HG02798 (cell line): Measurements from ENCODE around the gene IQGAP2.
"Not testable (repeated sequence)": the region's sequence is repeated elsewhere in the genome, so short reads cannot be mapped to it uniquely, and the experiment has no call there.

Experiments
- ATAC-seq: cut with Tn5 transposase; IDR thresholded peaks from one replicate; pipeline ENCODE4 v1.9.1; 2021; ENCODE audit warnings: mild to moderate bottlenecking; ENCODE audit not compliant: unreplicated experiment, poor library complexity

The IQGAP2 gene

GRCh38 chr5:76402886-76403765 is at the start of gene IQGAP2:
Gene IQGAP2 (plus strand): TSS chr5:76403285. CDS start chr5:76403546, 261 bp downstream.
- ATAC-seq, result peak; percentile 76

GRCh38 chr5:76356887-76357286 is 46.2 kb upstream of the IQGAP2 start:
- no peak for ATAC-seq

- ATAC-seq, result no peak
Measured at GRCh38 chr5:76363352-76364225, 39.5 kb upstream of the IQGAP2 start.

GRCh38 chr5:76364226-76364589 is 38.9 kb upstream of the IQGAP2 start:
- ATAC-seq, result no peak

DNA sequence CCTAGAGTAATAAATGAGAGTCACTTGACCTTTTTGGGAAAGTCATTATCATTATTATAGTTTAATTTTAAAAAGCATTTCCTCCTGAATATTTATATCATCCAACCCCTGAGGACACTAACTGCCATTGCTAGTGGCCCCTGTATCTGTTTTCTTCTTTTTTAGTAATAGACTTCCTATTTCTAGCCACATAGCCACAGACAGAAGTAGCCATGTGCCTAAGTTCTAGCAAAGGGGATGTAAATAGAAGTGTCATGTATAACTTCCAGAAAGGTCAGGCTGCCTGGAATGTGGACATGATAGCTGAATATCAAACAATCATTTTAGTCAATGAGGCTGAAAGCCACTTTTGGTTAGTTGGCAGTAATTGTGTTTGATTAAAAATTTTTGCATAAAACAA is 37.5 kb upstream of the IQGAP2 start:
- no peak for ATAC-seq

DNA sequence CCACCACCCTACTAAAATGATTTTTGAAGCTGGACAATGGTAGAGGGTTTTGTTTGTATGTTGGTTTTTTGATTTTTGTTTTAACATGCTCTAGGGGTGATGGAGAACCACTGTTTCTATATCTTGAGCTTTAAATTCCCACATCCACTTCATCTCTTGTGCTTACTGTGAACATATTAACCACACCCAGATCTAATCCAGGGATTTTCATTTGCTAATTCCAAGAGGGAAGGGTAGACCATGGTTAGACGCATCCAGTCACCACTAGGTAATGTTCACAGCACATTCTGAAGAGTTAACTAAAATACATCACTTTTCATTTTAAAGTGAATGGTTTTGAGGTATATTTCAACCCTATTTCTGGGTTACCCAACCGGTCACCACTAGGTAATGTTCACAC is 36.5 kb upstream of the IQGAP2 start:
- ATAC-seq, result no peak

DNA sequence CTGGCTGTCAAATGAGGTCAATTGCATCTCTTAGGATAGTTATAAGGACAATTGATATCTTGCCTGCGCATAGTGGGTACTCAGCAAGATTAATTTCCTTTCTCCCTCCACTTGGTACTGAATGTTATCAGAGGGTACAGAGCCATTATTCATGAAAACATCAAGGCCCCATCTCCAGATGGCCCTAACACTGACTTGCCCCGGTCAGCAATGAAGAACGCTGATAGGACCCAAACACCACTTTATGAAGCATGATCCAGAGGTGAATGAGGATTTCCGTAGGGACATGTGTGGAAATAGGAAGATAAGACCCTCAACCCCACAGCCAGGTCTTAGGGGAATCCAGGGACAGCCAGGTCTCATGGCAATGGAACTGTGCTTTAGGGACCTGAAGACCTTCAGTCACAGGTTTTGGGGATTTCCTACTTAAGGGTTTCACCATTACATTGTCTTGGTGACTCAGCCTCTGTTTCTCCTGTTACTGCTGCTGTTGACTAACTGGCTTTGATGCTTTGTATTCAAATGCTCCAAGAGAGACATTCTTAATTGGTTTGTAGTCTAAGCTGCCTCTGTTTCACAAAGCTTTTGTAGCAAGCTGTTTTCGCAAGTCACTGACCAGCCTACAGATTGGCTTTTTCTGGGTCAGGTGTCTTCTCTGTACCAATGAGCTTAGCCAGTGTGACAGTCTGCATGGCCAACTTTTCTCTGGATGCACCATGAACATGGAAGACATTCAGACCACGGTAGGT is 35.3 kb upstream of the IQGAP2 start:
- ATAC-seq, result peak; percentile 64

- ATAC-seq, result no peak
Measured at GRCh38 chr5:76368941-76369340, 34.1 kb upstream of the IQGAP2 start.

DNA sequence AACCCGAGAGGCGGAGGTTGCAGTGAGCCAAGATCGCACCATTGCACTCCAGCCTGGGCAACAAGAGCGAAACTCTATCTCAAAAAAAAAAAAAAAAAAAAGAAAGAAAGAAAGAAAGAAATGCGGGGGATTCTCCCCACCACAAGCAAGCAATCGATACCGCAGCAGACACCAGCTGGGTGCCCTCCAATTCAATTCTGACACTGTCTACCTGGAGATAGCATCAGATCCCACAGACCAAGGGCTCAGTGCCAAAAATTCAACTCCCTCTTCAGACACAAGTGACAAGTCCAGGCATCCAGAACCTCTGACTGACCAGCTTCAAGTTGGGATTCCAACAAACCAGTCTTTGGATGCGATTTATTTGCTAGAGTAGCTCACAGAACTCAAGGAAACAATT is 33.4 kb upstream of the IQGAP2 start:
- not testable (repeated sequence) for ATAC-seq

- ATAC-seq, result no peak
Measured at GRCh38 chr5:76371960-76372322, 31.1 kb upstream of the IQGAP2 start.

GRCh38 chr5:76372323-76373054 is 30.6 kb upstream of the IQGAP2 start:
- ATAC-seq, result no peak

- no peak for ATAC-seq
Measured at GRCh38 chr5:76376148-76376865, 26.8 kb upstream of the IQGAP2 start.

GRCh38 chr5:76376866-76377230 is 26.2 kb upstream of the IQGAP2 start:
- ATAC-seq, result no peak

DNA sequence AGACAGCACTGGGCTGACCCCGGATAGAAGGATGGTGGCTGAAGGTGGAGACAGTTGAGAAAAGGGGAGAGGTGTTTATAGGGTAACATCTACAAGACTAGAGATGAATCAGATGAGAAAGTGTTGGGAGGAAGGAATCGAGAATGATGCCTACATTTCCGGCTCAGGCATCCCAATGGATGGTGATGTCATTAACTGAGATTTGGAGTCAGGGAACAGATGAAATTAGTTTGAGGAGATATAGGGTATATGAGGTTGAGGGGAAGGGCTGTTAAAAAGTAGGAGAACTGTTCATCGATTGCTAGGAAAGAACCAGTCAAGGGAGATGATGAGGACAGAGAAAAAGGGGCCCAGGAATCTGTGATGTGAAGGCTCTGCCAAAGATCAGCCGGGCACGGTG is 24.7 kb upstream of the IQGAP2 start:
- ATAC-seq, result no peak

- no peak for ATAC-seq
Measured at GRCh38 chr5:76379316-76379715, 23.8 kb upstream of the IQGAP2 start.

- ATAC-seq, result no peak
Measured at GRCh38 chr5:76379855-76380254, 23.2 kb upstream of the IQGAP2 start.

GRCh38 chr5:76380346-76381066 is 22.6 kb upstream of the IQGAP2 start:
- ATAC-seq, result no peak

GRCh38 chr5:76383126-76383832 is 19.8 kb upstream of the IQGAP2 start:
- no peak for ATAC-seq
